Measurements from ENCODE around the gene PILRB.
"Not testable (repeated sequence)": the region's sequence is repeated elsewhere in the genome, so short reads cannot be mapped to it uniquely, and the experiment has no call there.

Gene PILRB

GRCh38 chr7:100356416-100357068 lies 1.4 kb upstream of the PILRB start:
- no peak for DNase-seq (ENCODE audit: low spot score)

- no peak for DNase-seq (ENCODE audit: low spot score)
Measured at GRCh38 chr7:100357131-100357561, 771 bp upstream of the PILRB start.

GRCh38 chr7:100358857-100359212 lies 918 bp downstream of the PILRB start:
- no peak for DNase-seq (ENCODE audit: low spot score)

GRCh38 chr7:100360135-100360854 lies 2.4 kb downstream of the PILRB start:
- no peak for DNase-seq (ENCODE audit: low spot score)

GRCh38 chr7:100363098-100363497 lies 5.2 kb downstream of the PILRB start:
- DNase-seq (ENCODE audit: low spot score) = no peak

GRCh38 chr7:100363797-100364196 lies 5.9 kb downstream of the PILRB start:
- not testable (repeated sequence) for DNase-seq (ENCODE audit: low spot score)

- no peak for DNase-seq (ENCODE audit: low spot score)
Measured at GRCh38 chr7:100364480-100364879, 6.6 kb downstream of the PILRB start.

- DNase-seq (ENCODE audit: low spot score) = not testable (repeated sequence)
Measured at GRCh38 chr7:100365998-100366367, 8.1 kb downstream of the PILRB start.

- no peak for DNase-seq (ENCODE audit: low spot score)
Measured at GRCh38 chr7:100366411-100367250, 8.7 kb downstream of the PILRB start.

GRCh38 chr7:100367251-100367620 lies 9.3 kb downstream of the PILRB start:
- no peak for DNase-seq (ENCODE audit: low spot score)

- DNase-seq (ENCODE audit: low spot score) = no peak
Measured at GRCh38 chr7:100367676-100368613, 10.0 kb downstream of the PILRB start.

GRCh38 chr7:100369105-100369504 lies 11.2 kb downstream of the PILRB start:
- DNase-seq (ENCODE audit: low spot score) = no peak

- DNase-seq (ENCODE audit: low spot score) = no peak
Measured at GRCh38 chr7:100370303-100370702, 12.4 kb downstream of the PILRB start.

- no peak for DNase-seq (ENCODE audit: low spot score)
Measured at GRCh38 chr7:100370746-100371145, 12.8 kb downstream of the PILRB start.

GRCh38 chr7:100371561-100372171 lies 13.7 kb downstream of the PILRB start:
- no peak for DNase-seq (ENCODE audit: low spot score)

GRCh38 chr7:100372256-100372655 lies 14.3 kb downstream of the PILRB start:
- no peak for DNase-seq (ENCODE audit: low spot score)

GRCh38 chr7:100372694-100373093 lies 14.8 kb downstream of the PILRB start:
- no peak for DNase-seq (ENCODE audit: low spot score)

- DNase-seq (ENCODE audit: low spot score) = no peak
Measured at GRCh38 chr7:100373261-100373831, 15.4 kb downstream of the PILRB start, which contains the start of gene PILRA. TSS of gene PILRA (plus strand) at chr7:100373487. CDS start at chr7:100373657, 170 bp downstream.

GRCh38 chr7:100373870-100374598 lies 16.1 kb downstream of the PILRB start:
- DNase-seq (ENCODE audit: low spot score) = not testable (repeated sequence)

- DNase-seq (ENCODE audit: low spot score) = no peak
Measured at GRCh38 chr7:100374601-100375000, 16.7 kb downstream of the PILRB start.

Data from D341Med (cell line).